ENCODE measurements around the gene OR2M7. TPM values are rescaled to one million over a fixed set of nuclear protein-coding genes. Genes with fewer than 3 reads are reported as not detected.
"Not testable (repeated sequence)": the region's sequence is repeated elsewhere in the genome, so short reads cannot be mapped to it uniquely, and the experiment has no call there.

Gene OR2M7, protein sequence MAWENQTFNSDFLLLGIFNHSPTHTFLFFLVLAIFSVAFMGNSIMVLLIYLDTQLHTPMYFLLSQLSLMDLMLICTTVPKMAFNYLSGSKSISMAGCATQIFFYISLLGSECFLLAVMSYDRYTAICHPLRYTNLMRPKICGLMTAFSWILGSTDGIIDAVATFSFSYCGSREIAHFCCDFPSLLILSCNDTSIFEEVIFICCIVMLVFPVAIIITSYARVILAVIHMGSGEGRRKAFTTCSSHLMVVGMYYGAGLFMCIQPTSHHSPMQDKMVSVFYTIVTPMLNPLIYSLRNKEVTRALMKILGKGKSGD
- not detected for total RNA-seq

DNA sequence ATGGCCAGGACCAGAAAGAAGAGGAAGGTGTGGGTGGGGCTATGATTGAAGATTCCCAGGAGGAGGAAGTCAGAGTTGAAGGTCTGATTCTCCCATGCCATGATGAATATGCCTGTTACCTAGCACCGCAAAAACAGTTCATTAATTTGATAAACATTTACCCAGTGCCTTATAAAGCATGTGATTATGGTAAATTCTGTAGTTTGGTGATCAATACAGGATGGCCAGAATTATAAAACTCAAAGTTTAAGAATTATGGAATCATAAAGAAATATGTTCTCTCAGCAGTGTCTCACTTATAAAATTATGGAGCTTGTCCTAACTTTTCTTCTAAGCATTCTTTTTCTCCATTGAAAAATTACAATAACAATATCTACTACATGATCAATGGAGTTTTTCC lies at the start of gene OR2M7:
TSS of gene OR2M7 (minus strand) at position 101 of the 400 bp plus-strand sequence. CDS start at position 101, 0 bp downstream.
- DNase-seq: no peak
- Mint-ChIP-seq H3K27me3 (no peaks in the 10 kb centered on the region), H3K9me3 (no peaks in the 10 kb centered on the region), H3K4me3 (no peak within 1 kb of the TSS), H3K4me1 (no peaks in the 10 kb centered on the region), H3K27ac (no peak within 1 kb of the TSS), H3K36me3 (ENCODE audit: low read depth) (no peaks in the 10 kb centered on the region)
- CTCF ChIA-PET: no interaction called here
- POLR2A ChIA-PET: no interaction called here

- H3K36me3 Mint-ChIP-seq (ENCODE audit: low read depth): no peaks in the 10 kb centered on the region
- POLR2A ChIA-PET: no interaction called here
- no peak overlapping the region for H3K27ac Mint-ChIP-seq
- CTCF ChIA-PET: interaction anchor here (0.7 kb wide), 1 partner anchor 519 kb away, joined by 3 read pairs; no protein-coding TSS in a partner anchor
- H3K27me3 Mint-ChIP-seq: no peaks in the 10 kb centered on the region
- H3K4me3 Mint-ChIP-seq: no peak overlapping the region
- H3K4me1 Mint-ChIP-seq: no peaks in the 10 kb centered on the region
- no peaks in the 10 kb centered on the region for H3K9me3 Mint-ChIP-seq
- DNase-seq: no peak
Observed at GRCh38 chr1:248373761-248374160, 49.4 kb upstream of the OR2M7 start.

DNA sequence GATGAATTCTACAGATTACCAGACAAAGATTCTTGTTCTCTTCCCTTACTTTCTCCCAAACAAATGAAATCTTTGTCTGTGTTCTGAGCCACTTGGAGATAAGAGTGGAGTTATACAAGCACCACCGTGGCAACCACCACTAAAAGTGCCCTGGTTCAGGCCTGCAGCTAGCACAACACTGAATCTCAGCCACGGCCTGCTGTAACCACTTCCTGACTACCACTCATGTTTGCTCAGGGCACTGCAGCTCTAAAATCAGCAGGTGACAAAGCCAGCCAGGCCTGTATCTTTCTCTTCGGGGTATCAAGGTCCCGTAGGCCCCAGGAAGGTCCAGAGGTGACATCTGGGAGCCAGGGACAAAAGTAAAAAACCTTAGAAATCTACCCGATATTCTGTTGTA lies 48.0 kb upstream of the OR2M7 start:
- Mint-ChIP-seq H3K27me3 (no peaks in the 10 kb centered on the region), H3K4me1 (no peaks in the 10 kb centered on the region), H3K27ac (no peak overlapping the region), H3K9me3 (no peaks in the 10 kb centered on the region), H3K36me3 (ENCODE audit: low read depth) (no peaks in the 10 kb centered on the region), H3K4me3 (no peak overlapping the region)
- DNase-seq: no peak
- ChIA-PET CTCF (no interaction called here), POLR2A (no interaction called here)

DNA sequence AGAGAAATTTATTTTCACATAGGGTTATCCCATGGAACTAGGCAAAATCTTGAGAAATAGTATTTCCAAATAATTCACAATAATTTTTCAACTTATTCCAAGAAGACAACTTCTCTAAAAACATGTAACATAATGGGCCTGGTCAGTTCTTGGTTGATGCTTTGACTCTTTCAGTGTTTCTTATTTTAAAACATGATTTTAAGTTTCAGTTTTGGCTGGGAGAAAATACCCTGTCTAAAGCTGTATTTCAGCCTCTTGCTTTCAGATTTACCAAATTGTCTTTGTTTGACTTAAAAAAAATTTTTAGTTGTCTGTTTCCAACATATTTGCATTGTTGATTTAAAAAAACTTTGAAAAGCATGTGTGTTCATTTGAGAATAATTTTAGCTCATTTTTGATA lies 42.2 kb upstream of the OR2M7 start:
- no peak overlapping the region for H3K4me3 Mint-ChIP-seq
- no peaks in the 10 kb centered on the region for H3K4me1 Mint-ChIP-seq

DNA sequence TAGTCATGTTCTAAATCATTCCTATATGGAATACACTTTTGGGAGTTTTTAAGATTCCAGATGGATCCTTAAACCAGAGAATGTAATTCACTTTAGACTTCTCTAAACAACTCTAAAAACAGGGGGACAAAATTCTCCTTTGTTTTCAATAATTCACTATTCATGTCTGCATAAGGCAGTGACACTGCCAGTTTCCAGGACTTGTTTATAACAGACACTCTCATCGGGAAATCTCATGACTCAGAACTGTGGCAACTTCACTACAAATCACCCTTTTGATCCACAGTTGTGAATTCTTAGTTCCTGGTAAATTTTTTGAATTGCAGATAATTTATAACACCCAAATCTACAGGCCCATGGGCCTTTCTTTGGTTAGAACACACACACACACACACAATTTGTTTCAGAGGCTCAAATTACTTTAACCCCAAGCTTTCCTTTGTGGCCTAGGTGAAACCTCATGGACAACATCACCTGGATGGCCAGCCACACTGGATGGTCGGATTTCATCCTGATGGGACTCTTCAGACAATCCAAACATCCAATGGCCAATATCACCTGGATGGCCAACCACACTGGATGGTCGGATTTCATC lies 36.9 kb upstream of the OR2M7 start, which contains the start of gene OR2T4:
TSS of gene OR2T4 (plus strand) at position 545 of the 595 bp plus-strand sequence. CDS start at position 545, 0 bp downstream.
- no peaks in the 10 kb centered on the region for H3K27me3 Mint-ChIP-seq

More for the DNA sequence above, 42.2 kb upstream of the OR2M7 start:
- Mint-ChIP-seq H3K27ac (no peak overlapping the region), H3K36me3 (ENCODE audit: low read depth) (no peaks in the 10 kb centered on the region), H3K27me3 (no peaks in the 10 kb centered on the region), H3K9me3 (no peaks in the 10 kb centered on the region)
- ChIA-PET CTCF (no interaction called here), POLR2A (no interaction called here)
- DNase-seq: no peak

GRCh38 chr1:248359415-248359814 lies 35.0 kb upstream of the OR2M7 start:
- ChIA-PET POLR2A (no interaction called here), CTCF (no interaction called here)
- H3K27ac Mint-ChIP-seq: no peak overlapping the region

More for the DNA sequence above, 36.9 kb upstream of the OR2M7 start, which contains the start of gene OR2T4:
- no peak for DNase-seq
- no peaks in the 10 kb centered on the region for H3K9me3 Mint-ChIP-seq
- CTCF ChIA-PET: no interaction called here
- H3K27ac Mint-ChIP-seq: no peak within 1 kb of the TSS
- POLR2A ChIA-PET: no interaction called here
- H3K4me1 Mint-ChIP-seq: no peaks in the 10 kb centered on the region
- no peak within 1 kb of the TSS for H3K4me3 Mint-ChIP-seq
- H3K36me3 Mint-ChIP-seq (ENCODE audit: low read depth): no peaks in the 10 kb centered on the region

DNA sequence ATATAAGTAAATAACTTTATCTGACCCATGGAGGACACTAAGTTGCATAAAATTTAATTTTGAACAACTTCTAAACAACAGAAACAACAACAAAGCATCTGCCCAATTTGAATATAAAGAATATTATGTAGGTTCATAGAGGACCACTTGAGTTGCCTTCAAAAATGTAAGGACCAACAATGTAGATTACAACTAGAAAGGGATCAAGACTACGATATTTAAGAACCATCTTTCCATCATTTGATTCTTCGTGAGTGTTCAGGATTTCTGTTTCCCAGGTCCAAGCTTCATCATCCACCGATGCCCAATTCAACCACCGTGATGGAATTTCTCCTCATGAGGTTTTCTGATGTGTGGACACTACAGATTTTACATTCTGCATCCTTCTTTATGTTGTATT lies 24.1 kb upstream of the OR2M7 start, which contains the start of gene OR14C36:
TSS of gene OR14C36 (plus strand) at position 301 of the 400 bp plus-strand sequence. CDS start at position 301, 0 bp downstream.
- ChIA-PET CTCF (no interaction called here), POLR2A (no interaction called here)
- no peaks in the 10 kb centered on the region for H3K4me1 Mint-ChIP-seq
- DNase-seq: no peak
- no peak within 1 kb of the TSS for H3K4me3 Mint-ChIP-seq
- no peaks in the 10 kb centered on the region for H3K9me3 Mint-ChIP-seq
- H3K36me3 Mint-ChIP-seq (ENCODE audit: low read depth): no peaks in the 10 kb centered on the region
- H3K27ac Mint-ChIP-seq: no peak within 1 kb of the TSS
- no peaks in the 10 kb centered on the region for H3K27me3 Mint-ChIP-seq

More at GRCh38 chr1:248359415-248359814, 35.0 kb upstream of the OR2M7 start:
- DNase-seq: no peak
- Mint-ChIP-seq H3K4me1 (no peaks in the 10 kb centered on the region), H3K36me3 (ENCODE audit: low read depth) (no peaks in the 10 kb centered on the region), H3K27me3 (no peaks in the 10 kb centered on the region), H3K9me3 (no peaks in the 10 kb centered on the region), H3K4me3 (no peak overlapping the region)

GRCh38 chr1:248343451-248343850 lies 19.1 kb upstream of the OR2M7 start:
- Mint-ChIP-seq H3K4me3 (no peak overlapping the region), H3K27me3 (no peaks in the 10 kb centered on the region), H3K4me1 (no peaks in the 10 kb centered on the region), H3K36me3 (ENCODE audit: low read depth) (no peaks in the 10 kb centered on the region), H3K27ac (no peak overlapping the region), H3K9me3 (no peaks in the 10 kb centered on the region)
- DNase-seq: no peak
- POLR2A ChIA-PET: no interaction called here
- CTCF ChIA-PET: no interaction called here

DNA sequence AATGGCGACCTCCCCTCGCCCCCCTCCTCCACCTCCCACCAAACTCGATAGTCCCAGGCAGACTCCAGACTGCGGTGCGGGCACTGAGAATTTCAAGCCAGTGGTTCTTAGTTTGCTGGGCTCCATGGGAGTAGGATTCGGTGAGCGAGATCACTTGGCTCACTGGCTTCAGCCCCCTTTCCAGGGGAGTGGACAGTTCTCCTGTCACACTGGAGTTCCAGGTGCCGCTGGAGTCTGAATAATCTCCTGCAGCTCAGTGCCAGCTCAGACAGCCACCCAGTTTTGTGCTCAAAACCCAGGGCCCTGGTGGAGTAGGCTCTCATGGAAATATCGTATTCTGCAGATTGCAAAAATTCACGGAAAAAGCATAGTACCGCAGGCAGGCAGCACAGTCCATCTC lies 7.6 kb downstream of the OR2M7 start:
- no peak overlapping the region for H3K27ac Mint-ChIP-seq
- no peaks in the 10 kb centered on the region for H3K36me3 Mint-ChIP-seq (ENCODE audit: low read depth)
- H3K4me1 Mint-ChIP-seq: no peaks in the 10 kb centered on the region
- ChIA-PET CTCF (no interaction called here), POLR2A (no interaction called here)
- peaks cover 16% of the 10 kb centered on the region for H3K9me3 Mint-ChIP-seq
- DNase-seq: no peak
- H3K4me3 Mint-ChIP-seq: no peak overlapping the region
- H3K27me3 Mint-ChIP-seq: no peaks in the 10 kb centered on the region

- H3K4me1 Mint-ChIP-seq; DNase-seq; H3K4me3 Mint-ChIP-seq; H3K27me3 Mint-ChIP-seq; POLR2A ChIA-PET; H3K9me3 Mint-ChIP-seq; CTCF ChIA-PET; H3K27ac Mint-ChIP-seq; H3K36me3 Mint-ChIP-seq (ENCODE audit: low read depth): not testable (repeated sequence)
Observed at GRCh38 chr1:248306740-248307139, 17.6 kb downstream of the OR2M7 start.

DNA sequence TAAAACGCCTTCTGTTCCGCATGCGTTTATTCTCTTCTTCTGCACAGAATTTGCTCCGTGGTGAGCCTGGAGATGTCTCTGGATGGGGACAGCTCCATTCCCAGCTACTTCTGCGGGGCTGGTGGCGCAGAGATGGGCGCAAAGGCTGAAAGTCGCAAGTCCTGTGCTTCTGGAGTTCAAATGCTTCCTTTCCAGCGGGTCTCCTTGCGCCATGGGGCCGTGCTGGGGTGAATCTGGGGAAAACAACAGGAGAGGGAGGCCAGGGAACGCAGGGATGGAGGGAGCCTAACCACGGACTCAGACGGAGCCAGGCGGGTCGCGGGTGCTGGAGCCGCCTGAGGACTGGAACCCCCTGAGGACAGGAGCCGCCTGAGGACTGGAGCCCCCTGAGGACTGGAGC lies 18.3 kb downstream of the OR2M7 start:
- no peak for DNase-seq
- Mint-ChIP-seq H3K27me3 (no peaks in the 10 kb centered on the region), H3K4me1 (no peaks in the 10 kb centered on the region), H3K27ac (no peak overlapping the region), H3K4me3 (no peak overlapping the region), H3K36me3 (ENCODE audit: low read depth) (no peaks in the 10 kb centered on the region), H3K9me3 (peaks cover 4% of the 10 kb centered on the region)
- ChIA-PET CTCF (no interaction called here), POLR2A (no interaction called here)

- H3K9me3 Mint-ChIP-seq; DNase-seq; POLR2A ChIA-PET; CTCF ChIA-PET; H3K4me3 Mint-ChIP-seq; H3K27me3 Mint-ChIP-seq; H3K36me3 Mint-ChIP-seq (ENCODE audit: low read depth); H3K4me1 Mint-ChIP-seq; H3K27ac Mint-ChIP-seq: not testable (repeated sequence)
Observed at GRCh38 chr1:248305672-248306071, 18.7 kb downstream of the OR2M7 start.

DNA sequence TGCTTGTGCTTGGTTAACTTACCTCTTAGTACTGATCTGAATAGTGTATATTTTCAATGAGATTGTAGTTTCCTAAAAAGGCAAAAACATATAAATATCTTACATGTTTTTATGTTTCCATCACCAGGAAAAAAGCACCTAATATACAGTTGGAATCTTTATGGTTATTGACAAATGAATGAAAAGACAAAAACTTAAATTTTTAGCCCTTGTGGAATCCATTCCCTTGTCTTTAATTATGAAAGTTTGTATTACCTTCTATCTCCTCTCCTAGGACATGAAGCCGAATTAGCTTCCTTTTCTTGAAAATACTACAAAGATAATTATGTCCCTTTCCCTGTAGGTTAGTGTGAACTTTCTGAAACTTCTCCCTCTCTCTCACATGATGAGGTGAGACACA lies 21.0 kb downstream of the OR2M7 start, which contains the start of gene OR2T12:
TSS of gene OR2T12 (minus strand) at position 101 of the 400 bp plus-strand sequence. CDS start 7,846 bp downstream, outside the sequence.
- Mint-ChIP-seq H3K4me3 (no peak within 1 kb of the TSS), H3K9me3 (peaks cover 4% of the 10 kb centered on the region), H3K4me1 (no peaks in the 10 kb centered on the region), H3K27me3 (no peaks in the 10 kb centered on the region), H3K27ac (no peak within 1 kb of the TSS), H3K36me3 (ENCODE audit: low read depth) (no peaks in the 10 kb centered on the region)
- ChIA-PET CTCF (no interaction called here), POLR2A (no interaction called here)
- DNase-seq: no peak

- no peaks in the 10 kb centered on the region for H3K27me3 Mint-ChIP-seq
- no peaks in the 10 kb centered on the region for H3K4me1 Mint-ChIP-seq
- DNase-seq: no peak
- no peaks in the 10 kb centered on the region for H3K9me3 Mint-ChIP-seq
- CTCF ChIA-PET: no interaction called here
- H3K4me3 Mint-ChIP-seq: no peak overlapping the region
- no peak overlapping the region for H3K27ac Mint-ChIP-seq
- H3K36me3 Mint-ChIP-seq (ENCODE audit: low read depth): no peaks in the 10 kb centered on the region
- POLR2A ChIA-PET: no interaction called here
Observed at GRCh38 chr1:248288391-248288790, 36.0 kb downstream of the OR2M7 start.
